Suprapubic skin (tissue), 4 donors: ENCODE measurements around the gene GTPBP6. TPM values are rescaled to one million over a fixed set of nuclear protein-coding genes. Genes with fewer than 3 reads are reported as not detected.
A peak's percentile ranks its signal among the peaks of the same experiment; 100 is the strongest.
"Not testable (repeated sequence)": the region's sequence is repeated elsewhere in the genome, so short reads cannot be mapped to it uniquely, and the experiment has no call there.

ENCODE experiments used
- DNase-seq, 2 donors: peaks; one replicate each; pipeline ENCODE4 v3.0.0-alpha.2; 2019; ENCODE audit warnings: low spot score in 2 of 2
- H3K27ac ChIP-seq: fragments of 200-600 bp; sonication (generic); one replicate; pipeline ENCODE4 v1.5.1; 2019
- H3K27me3 ChIP-seq: fragments of 200-600 bp; sonication (generic); one replicate; pipeline ENCODE4 v1.5.1; 2019
- H3K36me3 ChIP-seq: fragments of 200-600 bp; sonication (generic); one replicate; pipeline ENCODE4 v1.5.1; 2019
- H3K4me1 ChIP-seq: fragments of 200-600 bp; sonication (generic); one replicate; pipeline ENCODE4 v1.5.1; 2019
- H3K4me3 ChIP-seq: fragments of 200-600 bp; sonication (generic); one replicate; pipeline ENCODE4 v1.5.1; 2019; ENCODE audit warnings: mild to moderate bottlenecking
- H3K9me3 ChIP-seq: fragments of 200-600 bp; sonication (generic); one replicate; pipeline ENCODE4 v1.5.1; 2019
- CTCF ChIP-seq, 2 donors: fragments of 200-600 bp in 1 of 2; fragments of 450-650 bp in 1 of 2; sonication (generic) in 1 of 2; IDR thresholded peaks; one replicate each; pipeline ENCODE4 v1.5.1; 2016 to 2019; ENCODE audit warnings: antibody characterized with exemption in 2 of 2, mild to moderate bottlenecking in 1 of 2, moderate library complexity in 1 of 2
- EP300 ChIP-seq: sonication (generic); formaldehyde crosslinking; IDR thresholded peaks from one replicate; pipeline ENCODE4 v1.6.1; 2017; ENCODE audit warnings: antibody characterized with exemption
- POLR2A ChIP-seq, 2 donors: fragments of 450-650 bp; IDR thresholded peaks; one replicate each; pipeline ENCODE4 v1.6.1; 2017; ENCODE audit warnings: antibody characterized with exemption in 2 of 2, mild to moderate bottlenecking in 2 of 2, moderate library complexity in 2 of 2
- POLR2AphosphoS5 ChIP-seq, 3 donors: sonication (generic); formaldehyde crosslinking; IDR thresholded peaks; one replicate each; pipeline ENCODE4 v1.6.1; 2017; ENCODE audit warnings: antibody characterized with exemption in 3 of 3
- WGBS: methylation state at CpG from one replicate; pipeline ENCODE4 v1.1.5; 2018; 5-methylcytosine and 5-hydroxymethylcytosine counted together
- total RNA-seq, 4 donors: library from RNA; depleted of rRNA; stranded (reverse); fragments of >200 nt; gene quantifications; one replicate each; pipeline ENCODE4 v1.1.0, GENCODE V29; 2016

The GTPBP6 gene
- total RNA-seq, 4 donors from 2014 or later: 29.7 to 36.4 (median 34.3) TPM

GRCh38 chrX:332916-333610 lies 14.5 kb upstream of the GTPBP6 start:
- TF ChIP-seq CTCF (IDR thresholded peaks at IDR 0.05): no peak
- TF ChIP-seq POLR2A (IDR thresholded peaks at IDR 0.05): no peak
- TF ChIP-seq EP300: no peak
- no peak for TF ChIP-seq POLR2AphosphoS5 (IDR thresholded peaks at IDR 0.05)
- peak in 1 of 2 donors; percentile 56 for DNase-seq
- WGBS: 93% methylated on average over 3 of the region's 33 CpGs
- Histone ChIP-seq H3K4me3 (no peak overlapping the region), H3K27ac (no peak overlapping the region), H3K36me3 (peaks cover 41% of the 10 kb centered on the region), H3K27me3 (peaks cover 20% of the 10 kb centered on the region), H3K9me3 (no peaks in the 10 kb centered on the region), H3K4me1 (peaks cover 16% of the 10 kb centered on the region)

GRCh38 chrX:332496-332860 lies 13.9 kb upstream of the GTPBP6 start:
- Histone ChIP-seq H3K4me1 (peaks cover 16% of the 10 kb centered on the region), H3K27me3 (peaks cover 20% of the 10 kb centered on the region), H3K4me3 (no peak overlapping the region), H3K27ac (no peak overlapping the region), H3K9me3 (no peaks in the 10 kb centered on the region), H3K36me3 (peaks cover 35% of the 10 kb centered on the region)
- TF ChIP-seq EP300: no peak
- TF ChIP-seq POLR2AphosphoS5 (IDR thresholded peaks at IDR 0.05): no peak
- no peak for TF ChIP-seq CTCF (IDR thresholded peaks at IDR 0.05)
- TF ChIP-seq POLR2A (IDR thresholded peaks at IDR 0.05): no peak
- WGBS: no CpG with 5 or more reads among the region's 23 CpGs
- peak in 1 of 2 donors; percentile 54 for DNase-seq

GRCh38 chrX:331825-332495 lies 13.4 kb upstream of the GTPBP6 start:
- Histone ChIP-seq H3K9me3 (no peaks in the 10 kb centered on the region), H3K4me3 (peak overlapping the region; percentile 38), H3K36me3 (peaks cover 30% of the 10 kb centered on the region), H3K27ac (no peak overlapping the region), H3K4me1 (peaks cover 16% of the 10 kb centered on the region), H3K27me3 (peaks cover 20% of the 10 kb centered on the region)
- WGBS: 29% methylated on average over 15 of the region's 35 CpGs
- TF ChIP-seq POLR2A (IDR thresholded peaks at IDR 0.05) (no peak), CTCF (IDR thresholded peaks at IDR 0.05) (no peak), EP300 (no peak)
- no peak for DNase-seq

- WGBS: 21% methylated on average over 14 of the region's 51 CpGs
- H3K4me1 ChIP-seq: peaks cover 16% of the 10 kb centered on the region
- peak in 1 of 2 donors; percentile 42 for DNase-seq
- H3K27ac ChIP-seq: no peak overlapping the region
- H3K36me3 ChIP-seq: peaks cover 23% of the 10 kb centered on the region
- TF ChIP-seq EP300 (no peak), CTCF (IDR thresholded peaks at IDR 0.05) (no peak), POLR2AphosphoS5 (IDR thresholded peaks at IDR 0.05) (no peak), POLR2A (IDR thresholded peaks at IDR 0.05) (no peak)
- H3K27me3 ChIP-seq: peaks cover 20% of the 10 kb centered on the region
- peak overlapping the region; percentile 38 for H3K4me3 ChIP-seq
- no peaks in the 10 kb centered on the region for H3K9me3 ChIP-seq
These were observed 12.7 kb upstream of the GTPBP6 start for GRCh38 chrX:331151-331824.

GRCh38 chrX:330726-331150 lies 12.1 kb upstream of the GTPBP6 start:
- peaks cover 16% of the 10 kb centered on the region for H3K4me1 ChIP-seq
- H3K9me3 ChIP-seq: no peaks in the 10 kb centered on the region
- no peak for TF ChIP-seq POLR2A (IDR thresholded peaks at IDR 0.05)
- no peak for TF ChIP-seq POLR2AphosphoS5 (IDR thresholded peaks at IDR 0.05)
- TF ChIP-seq EP300: no peak
- no peak for TF ChIP-seq CTCF (IDR thresholded peaks at IDR 0.05)
- H3K36me3 ChIP-seq: peaks cover 22% of the 10 kb centered on the region
- peak overlapping the region; percentile 38 for H3K4me3 ChIP-seq
- 39% methylated on average over 9 of the region's 28 CpGs for WGBS
- H3K27ac ChIP-seq: no peak overlapping the region
- peak in 1 of 2 donors; percentile 69 for DNase-seq
- H3K27me3 ChIP-seq: peaks cover 20% of the 10 kb centered on the region

- Histone ChIP-seq H3K27me3 (peaks cover 20% of the 10 kb centered on the region), H3K36me3 (peaks cover 22% of the 10 kb centered on the region), H3K4me1 (peaks cover 16% of the 10 kb centered on the region)
- not testable (repeated sequence) for H3K27ac ChIP-seq, H3K4me3 ChIP-seq, H3K9me3 ChIP-seq
- DNase-seq: peak; percentile 28 to 55
- 80% methylated on average over 23 of the region's 29 CpGs for WGBS
These were observed 11.6 kb upstream of the GTPBP6 start for GRCh38 chrX:330141-330725.
